ENCODE results near the gene ANGPTL4. TPM values are rescaled to one million over a fixed set of nuclear protein-coding genes. Genes with fewer than 3 reads are reported as not detected.
A peak's percentile ranks its signal among the peaks of the same experiment; 100 is the strongest.

ANGPTL4 gene
- total and polyA plus RNA-seq, 9 of the 15 experiments (the other 6 are each of a cell fraction or from before 2014, with no cell fraction given): 0.05 to 0.77 (median 0.22) TPM; not detected in 4

- in situ Hi-C loops (cut with MboI): loop anchor here (5.0 kb wide), 1 partner anchor 38 kb away; no protein-coding TSS in a partner anchor
- no peaks in the 10 kb centered on the region for H3K9me3 ChIP-seq (replicated peaks; ENCODE audit: control insufficient read depth, insufficient read depth, low read depth, low read length)
- DNase-seq (ENCODE audit: extremely low read depth in 1 of 4, low spot score in 3 of 4): no peak
- no peak for ATAC-seq
- no peak overlapping the region for H3K27ac ChIP-seq (ENCODE audit: extremely low read depth, low read depth, low read length)
- intact Hi-C loops (cut with micrococcal nuclease): loop anchor here (1.0 kb wide), 1 partner anchor 41 kb away; no protein-coding TSS in a partner anchor
- peaks cover 50% of the 10 kb centered on the region for H4K20me1 ChIP-seq (replicated peaks; ENCODE audit: control insufficient read depth, insufficient read depth, low read length)
- ChIA-PET POLR2A (interaction anchor here (0.5 kb wide), 1 partner anchor 527 kb away, joined by 5 read pairs; no protein-coding TSS in a partner anchor), CTCF (ENCODE audit: low intra/inter-chr PET ratio) (interaction anchor here (1.1 to 1.4 kb wide), 3 partner anchors 42 to 185 kb away, joined by 3 to 5 read pairs (median 3); no protein-coding TSS in a partner anchor)
- peaks cover 58% of the 10 kb centered on the region for H3K79me2 ChIP-seq (ENCODE audit: control insufficient read depth, insufficient read depth, low read length)
- peaks cover 9% of the 10 kb centered on the region for H3K9me1 ChIP-seq (ENCODE audit: control insufficient read depth, insufficient read depth, low read length)
- H2AFZ ChIP-seq (ENCODE audit: low read depth, low read length): no peak overlapping the region
- no peak overlapping the region for H3K4me3 ChIP-seq
- H3K4me1 ChIP-seq (replicated peaks in 1 of 2; ENCODE audit: control insufficient read depth in 2 of 2, insufficient read depth in 2 of 2, low read length in 2 of 2): peaks cover 22 to 69% of the 10 kb centered on the region in 2 experiments; a peak in 4 of 5 replicates
- no TSS peak for BruUV-seq (replicated peaks)
- 72% methylated on average over 10 of the region's 14 CpGs for WGBS (ENCODE audit: insufficient coverage, low coverage, missing lambda C conversion rate)
- H3K27me3 ChIP-seq (ENCODE audit: control insufficient read depth in 2 of 2, insufficient read depth in 2 of 2, low read length in 2 of 2): no peaks in the 10 kb centered on the region
- H3K9ac ChIP-seq (ENCODE audit: insufficient read depth in 1 of 2, low read depth in 2 of 2, low read length in 2 of 2): peak overlapping the region in 1 of 2 experiments; percentile 68; a peak in 1 of 4 replicates
- H3K4me2 ChIP-seq (ENCODE audit: insufficient read depth, low read length): no peak overlapping the region
- H3K36me3 ChIP-seq (ENCODE audit: control insufficient read depth, insufficient read depth, low read length): peaks cover 11% of the 10 kb centered on the region; the same call in 1 of the 3 replicates
- no peak for FAIRE-seq
- TF ChIP-seq PTBP1 (IDR thresholded peaks at IDR 0.05; ENCODE audit: low read depth, low read length) (0 out of 2 replicates have a peak, but pooled peaks have one; percentile 35), RBM39 (optimal IDR thresholded peaks at IDR 0.05; ENCODE audit: low read depth, low read length) (no peak), ZNF584 (CRISPR knock-in tag; IDR thresholded peaks at IDR 0.05; ENCODE audit: low read depth) (no peak), ZNF518B (CRISPR knock-in tag; IDR thresholded peaks at IDR 0.05) (no peak), MCM7 (IDR thresholded peaks at IDR 0.05) (no peak), CLOCK (CRISPR knock-in tag; IDR thresholded peaks at IDR 0.05; ENCODE audit: borderline replicate concordance) (no peak), MYC (IDR thresholded peaks at IDR 0.05; ENCODE audit: low read depth, low read length) (no peak), MYC (CRISPR knock-in tag; IDR thresholded peaks at IDR 0.05; ENCODE audit: borderline replicate concordance, low read depth) (no peak), HCFC1 (IDR thresholded peaks at IDR 0.05; ENCODE audit: low read depth, low read length) (no peak), RBM25 (IDR thresholded peaks at IDR 0.05; ENCODE audit: low read depth, low read length, severe bottlenecking) (peak; percentile 76), ZBTB1 (CRISPR knock-in tag; IDR thresholded peaks at IDR 0.05; ENCODE audit: borderline replicate concordance, low read depth) (no peak), ATF3 (IDR thresholded peaks at IDR 0.05) (no peak), ATF3 (CRISPR knock-in tag; conservative IDR thresholded peaks at IDR 0.05) (no peak), EP300 (IDR thresholded peaks at IDR 0.05; ENCODE audit: low read length) (no peak), PURB (CRISPR knock-in tag; IDR thresholded peaks at IDR 0.05; ENCODE audit: low read depth) (no peak), ADNP (tag; IDR thresholded peaks at IDR 0.05) (0 out of 2 replicates have a peak, but pooled peaks have one; percentile 25)
These were observed 31.7 kb downstream of the ANGPTL4 start for GRCh38 chr19:8395621-8396082.
